K562 (cell line): ENCODE results near the gene RELL2. TPM values are rescaled to one million over a fixed set of nuclear protein-coding genes. Genes with fewer than 3 reads are reported as not detected.
A peak's percentile ranks its signal among the peaks of the same experiment; 100 is the strongest.

Experiments
- ATF7 ChIP-seq: fragments of 450-650 bp; IDR thresholded peaks from 2 replicates; pipeline ENCODE4 v1.7.1; 2014; ENCODE audit warnings: mild to moderate bottlenecking, moderate library complexity
- FOXP1 ChIP-seq: sonication (generic); formaldehyde crosslinking; IDR thresholded peaks from 2 replicates; pipeline ENCODE4 v1.8.0; 2022; ENCODE audit warnings: mild to moderate bottlenecking, missing genetic modification reagents
- MAZ ChIP-seq, 2 experiments: fragments of 450-650 bp in 1 of 2; sonication (generic) in 1 of 2; formaldehyde crosslinking; IDR thresholded peaks in 1 of 2; conservative IDR thresholded peaks in 1 of 2; 2 replicates each; pipeline versions ENCODE4 v1.4.0 to v1.5.0; 2020; ENCODE audit warnings: mild to moderate bottlenecking in 1 of 2, missing genetic modification reagents in 1 of 2
- NKRF ChIP-seq: fragments of 450-650 bp; IDR thresholded peaks from 2 replicates; pipeline ENCODE4 v1.6.1; 2016; ENCODE audit warnings: borderline replicate concordance
- NR3C1 ChIP-seq: sonication (generic); formaldehyde crosslinking; IDR thresholded peaks from 2 replicates; pipeline ENCODE4 v1.8.1; 2022; ENCODE audit warnings: missing genetic modification reagents
- SAFB2 ChIP-seq: fragments of 200-400 bp; formaldehyde crosslinking; IDR thresholded peaks from 2 replicates; pipeline ENCODE4 v1.6.1; 2018; ENCODE audit warnings: borderline replicate concordance, low read length, low read depth, moderate library complexity; ENCODE audit not compliant: severe bottlenecking
- TARDBP ChIP-seq: fragments of 450-650 bp; IDR thresholded peaks from 2 replicates; pipeline ENCODE4 v1.6.1; 2016
- USF2 ChIP-seq: sonication (generic); formaldehyde crosslinking; IDR thresholded peaks from 2 replicates; pipeline ENCODE4 v1.5.0; 2020; ENCODE audit warnings: missing genetic modification reagents
- polyA plus RNA-seq, 8 experiments: library from polyadenylated mRNA; depleted of rRNA in 4 of 8; stranded (reverse) in 5 of 8; unstranded in 3 of 8; fragments of >200 nt; fragmentation: Nextera tagmentation in 2 of 8; fragmentation: Illumina TruSeq in 1 of 8; extraction: Ambion mirVana in 2 of 8; extraction: Trizol in 1 of 8; gene quantifications; 2 replicates each; pipeline versions ENCODE4 v1.2.1 to v1.2.3, GENCODE V29; 2011 to 2014; ENCODE audit warnings: inconsistent platforms in 1 of 8, missing spikeins in 1 of 8
- total RNA-seq, 7 experiments: library from RNA; depleted of rRNA in 6 of 7; stranded (reverse); fragments of >200 nt in 6 of 7; fragmentation: Illumina TruSeq in 2 of 7; extraction: Trizol in 2 of 7; gene quantifications; 2 replicates each; pipeline versions ENCODE4 v1.2.1 to v1.2.3, GENCODE V29; 2011 to 2021; ENCODE audit warnings: low replicate concordance in 1 of 7
- TF ChIP-seq, protein P1 (sequence below): fragments of 450-650 bp; IDR thresholded peaks from 2 replicates; pipeline ENCODE4 v1.6.1; 2017; ENCODE audit warnings: antibody characterized with exemption
- TF ChIP-seq, protein P2 (sequence below): fragments of 450-650 bp; formaldehyde crosslinking; IDR thresholded peaks from 2 replicates; pipeline ENCODE4 v1.4.0; 2022; ENCODE audit warnings: missing genetic modification characterization
- TF ChIP-seq, protein P3 (sequence below): sonication (generic); formaldehyde crosslinking; IDR thresholded peaks from 2 replicates; pipeline ENCODE4 v1.8.0; 2022; ENCODE audit warnings: mild to moderate bottlenecking, missing genetic modification reagents

The RELL2 gene
- total and polyA plus RNA-seq, 9 of the 15 experiments (the other 6 are each of a cell fraction or from before 2014, with no cell fraction given), result 0.06 to 36.0 (median 14.3) TPM

- TF ChIP-seq MAZ (CRISPR knock-in tag; conservative IDR thresholded peaks at IDR 0.05 in 1 of 2, IDR thresholded peaks at IDR 0.05 in 1 of 2) (peak in 1 of 2 experiments; percentile 62; a peak in 2 of 4 replicates), USF2 (CRISPR knock-in tag) (no peak), TARDBP (no peak), SAFB2 (no peak), NR3C1 (CRISPR knock-in tag) (peak; percentile 89), NKRF (peak; percentile 84), ATF7 (0 out of 2 replicates have a peak, but pooled peaks have one; percentile 18), FOXP1 (CRISPR knock-in tag) (peak; percentile 62; the same call in 1 of the 2 replicates)
- TF ChIP-seq, protein P1, sequence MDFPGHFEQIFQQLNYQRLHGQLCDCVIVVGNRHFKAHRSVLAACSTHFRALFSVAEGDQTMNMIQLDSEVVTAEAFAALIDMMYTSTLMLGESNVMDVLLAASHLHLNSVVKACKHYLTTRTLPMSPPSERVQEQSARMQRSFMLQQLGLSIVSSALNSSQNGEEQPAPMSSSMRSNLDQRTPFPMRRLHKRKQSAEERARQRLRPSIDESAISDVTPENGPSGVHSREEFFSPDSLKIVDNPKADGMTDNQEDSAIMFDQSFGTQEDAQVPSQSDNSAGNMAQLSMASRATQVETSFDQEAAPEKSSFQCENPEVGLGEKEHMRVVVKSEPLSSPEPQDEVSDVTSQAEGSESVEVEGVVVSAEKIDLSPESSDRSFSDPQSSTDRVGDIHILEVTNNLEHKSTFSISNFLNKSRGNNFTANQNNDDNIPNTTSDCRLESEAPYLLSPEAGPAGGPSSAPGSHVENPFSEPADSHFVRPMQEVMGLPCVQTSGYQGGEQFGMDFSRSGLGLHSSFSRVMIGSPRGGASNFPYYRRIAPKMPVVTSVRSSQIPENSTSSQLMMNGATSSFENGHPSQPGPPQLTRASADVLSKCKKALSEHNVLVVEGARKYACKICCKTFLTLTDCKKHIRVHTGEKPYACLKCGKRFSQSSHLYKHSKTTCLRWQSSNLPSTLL, result no peak
- TF ChIP-seq, protein P2, sequence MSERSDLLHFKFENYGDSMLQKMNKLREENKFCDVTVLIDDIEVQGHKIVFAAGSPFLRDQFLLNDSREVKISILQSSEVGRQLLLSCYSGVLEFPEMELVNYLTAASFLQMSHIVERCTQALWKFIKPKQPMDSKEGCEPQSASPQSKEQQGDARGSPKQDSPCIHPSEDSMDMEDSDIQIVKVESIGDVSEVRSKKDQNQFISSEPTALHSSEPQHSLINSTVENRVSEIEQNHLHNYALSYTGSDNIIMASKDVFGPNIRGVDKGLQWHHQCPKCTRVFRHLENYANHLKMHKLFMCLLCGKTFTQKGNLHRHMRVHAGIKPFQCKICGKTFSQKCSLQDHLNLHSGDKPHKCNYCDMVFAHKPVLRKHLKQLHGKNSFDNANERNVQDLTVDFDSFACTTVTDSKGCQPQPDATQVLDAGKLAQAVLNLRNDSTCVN (CRISPR knock-in tag), result no peak
- TF ChIP-seq, protein P3, sequence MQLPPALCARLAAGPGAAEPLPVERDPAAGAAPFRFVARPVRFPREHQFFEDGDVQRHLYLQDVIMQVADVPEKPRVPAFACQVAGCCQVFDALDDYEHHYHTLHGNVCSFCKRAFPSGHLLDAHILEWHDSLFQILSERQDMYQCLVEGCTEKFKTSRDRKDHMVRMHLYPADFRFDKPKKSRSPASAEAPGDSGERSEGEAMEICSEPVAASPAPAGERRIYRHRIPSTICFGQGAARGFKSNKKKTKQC (CRISPR knock-in tag), result 0 out of 2 replicates have a peak, but pooled peaks have one; percentile 38
Measured at GRCh38 chr5:141637767-141638419, 1.1 kb downstream of the RELL2 start (continued).
